Loucy (cell line): Measurements from ENCODE around the gene ANKDD1A.

Source experiments
- H2AFZ ChIP-seq: fragments of 200-600 bp; sonication (generic); 2 replicates; pipeline ENCODE4 v1.6.0; 2016; ENCODE audit warnings: antibody characterized with exemption, mild to moderate bottlenecking, low read length, moderate library complexity
- H3F3A ChIP-seq: fragments of 200-600 bp; 2 replicates; pipeline ENCODE4 v1.6.0; 2016; ENCODE audit warnings: antibody characterized with exemption, low read depth, mild to moderate bottlenecking
- H3K27me3 ChIP-seq: fragments of 200-600 bp; sonication (generic); 2 replicates; pipeline ENCODE4 v1.6.1; 2014; ENCODE audit warnings: low read length, mild to moderate bottlenecking; ENCODE audit not compliant: insufficient read depth, poor library complexity, severe bottlenecking
- H3K36me3 ChIP-seq: fragments of 200-600 bp; sonication (generic); 2 replicates; pipeline ENCODE4 v1.6.1; 2016; ENCODE audit warnings: low read length; ENCODE audit not compliant: insufficient read depth
- H3K4me1 ChIP-seq: fragments of 200-600 bp; sonication (generic); 2 replicates; pipeline ENCODE4 v1.5.1; 2014; ENCODE audit warnings: low read length, mild to moderate bottlenecking; ENCODE audit not compliant: insufficient read depth, poor library complexity, severe bottlenecking
- H3K4me2 ChIP-seq: fragments of 200-600 bp; sonication (generic); 2 replicates; pipeline ENCODE4 v1.6.0; 2014; ENCODE audit warnings: antibody characterized with exemption, low read length, low read depth, mild to moderate bottlenecking; ENCODE audit not compliant: poor library complexity, severe bottlenecking
- H3K4me3 ChIP-seq: fragments of 200-600 bp; sonication (generic); 2 replicates; pipeline ENCODE4 v1.5.1; 2014; ENCODE audit warnings: low read length, mild to moderate bottlenecking, mixed read lengths; ENCODE audit not compliant: poor library complexity, severe bottlenecking
- H3K79me2 ChIP-seq: fragments of 200-600 bp; sonication (generic); 2 replicates; pipeline ENCODE4 v1.6.1; 2014; ENCODE audit warnings: low read length; ENCODE audit not compliant: insufficient read depth
- H3K9ac ChIP-seq: fragments of 200-600 bp; sonication (generic); 2 replicates; pipeline ENCODE4 v1.6.0; 2014; ENCODE audit warnings: mild to moderate bottlenecking, low read depth, low read length, moderate library complexity; ENCODE audit not compliant: poor library complexity, severe bottlenecking
- H3K9me2 ChIP-seq: fragments of 200-600 bp; sonication (generic); replicated peaks from 2 replicates; pipeline ENCODE4 v1.6.1; 2016; ENCODE audit warnings: low read depth, low read length, mixed read lengths
- H3K9me3 ChIP-seq: fragments of 200-600 bp; sonication (generic); 2 replicates; pipeline ENCODE4 v1.6.1; 2014; ENCODE audit warnings: mild to moderate bottlenecking, antibody characterized with exemption, low read length, low read depth; ENCODE audit not compliant: insufficient read depth
- H4K20me1 ChIP-seq: fragments of 200-600 bp; sonication (generic); 2 replicates; pipeline ENCODE4 v1.6.0; 2014; ENCODE audit warnings: antibody characterized with exemption, low read length, mild to moderate bottlenecking; ENCODE audit not compliant: insufficient read depth, poor library complexity, severe bottlenecking
- CTCF ChIP-seq: fragments of 200-600 bp; sonication (generic); conservative IDR thresholded peaks from 2 replicates; pipeline ENCODE4 v1.5.1; 2014; ENCODE audit warnings: mild to moderate bottlenecking, antibody characterized with exemption, low read length
- EZH2phosphoT487 ChIP-seq: fragments of 200-600 bp; IDR thresholded peaks from 2 replicates; pipeline ENCODE4 v1.6.1; 2018; ENCODE audit warnings: antibody characterized with exemption, mild to moderate bottlenecking, moderate library complexity, borderline replicate concordance

Gene ANKDD1A

GRCh38 chr15:64864068-64864467, 47.6 kb upstream of the ANKDD1A start:
- TF ChIP-seq CTCF (no peak), EZH2phosphoT487 (no peak)
- H3K4me2 ChIP-seq = no peak overlapping the region
- H3K4me1 ChIP-seq = no peaks in the 10 kb centered on the region
- peaks cover 6% of the 10 kb centered on the region for H4K20me1 ChIP-seq
- no peaks in the 10 kb centered on the region for H3K9me3 ChIP-seq
- H3K79me2 ChIP-seq = peaks cover 19% of the 10 kb centered on the region; the same call in 1 of the 2 replicates
- H3F3A ChIP-seq = no peaks in the 10 kb centered on the region
- no peaks in the 10 kb centered on the region for H3K9me2 ChIP-seq
- H3K36me3 ChIP-seq = peaks cover 72% of the 10 kb centered on the region; the same call in 1 of the 2 replicates
- no peak overlapping the region for H3K9ac ChIP-seq
- no peak overlapping the region for H2AFZ ChIP-seq
- H3K4me3 ChIP-seq = no peak overlapping the region
- H3K27me3 ChIP-seq = no peaks in the 10 kb centered on the region

GRCh38 chr15:64865126-64865997, 46.3 kb upstream of the ANKDD1A start:
- no peak overlapping the region for H2AFZ ChIP-seq
- H3K9me2 ChIP-seq = no peaks in the 10 kb centered on the region
- no peaks in the 10 kb centered on the region for H4K20me1 ChIP-seq
- H3K9ac ChIP-seq = no peak overlapping the region
- no peaks in the 10 kb centered on the region for H3K27me3 ChIP-seq
- no peaks in the 10 kb centered on the region for H3K9me3 ChIP-seq
- peaks cover 59% of the 10 kb centered on the region; the same call in 1 of the 2 replicates for H3K36me3 ChIP-seq
- no peaks in the 10 kb centered on the region for H3K4me1 ChIP-seq
- no peak overlapping the region for H3K4me2 ChIP-seq
- peaks cover 6% of the 10 kb centered on the region; the same call in 1 of the 2 replicates for H3K79me2 ChIP-seq
- H3K4me3 ChIP-seq = no peak overlapping the region
- TF ChIP-seq EZH2phosphoT487 = no peak
- no peak for TF ChIP-seq CTCF
- no peaks in the 10 kb centered on the region for H3F3A ChIP-seq

- H3K4me2 ChIP-seq = no peak overlapping the region
- no peak overlapping the region for H2AFZ ChIP-seq
- H3K9me3 ChIP-seq = no peaks in the 10 kb centered on the region
- no peaks in the 10 kb centered on the region for H3K4me1 ChIP-seq
- H3K27me3 ChIP-seq = no peaks in the 10 kb centered on the region
- H3K9me2 ChIP-seq = no peaks in the 10 kb centered on the region
- H3K9ac ChIP-seq = no peak overlapping the region
- H3K79me2 ChIP-seq = no peaks in the 10 kb centered on the region
- H4K20me1 ChIP-seq = no peaks in the 10 kb centered on the region
- no peak overlapping the region for H3K4me3 ChIP-seq
- TF ChIP-seq CTCF = no peak
- TF ChIP-seq EZH2phosphoT487 = no peak
- no peaks in the 10 kb centered on the region for H3F3A ChIP-seq
- H3K36me3 ChIP-seq = peaks cover 52% of the 10 kb centered on the region; the same call in 1 of the 2 replicates
Measured at GRCh38 chr15:64865998-64866520, 45.6 kb upstream of the ANKDD1A start.
